ENCODE data around the gene UBXN6. TPM values are rescaled to one million over a fixed set of nuclear protein-coding genes. Genes with fewer than 3 reads are reported as not detected.

UBXN6 gene
- total and polyA plus RNA-seq, 2 of the 8 experiments (the other 6 are each of a cell fraction or from before 2014, with no cell fraction given): 28.0 to 43.8 TPM

DNA sequence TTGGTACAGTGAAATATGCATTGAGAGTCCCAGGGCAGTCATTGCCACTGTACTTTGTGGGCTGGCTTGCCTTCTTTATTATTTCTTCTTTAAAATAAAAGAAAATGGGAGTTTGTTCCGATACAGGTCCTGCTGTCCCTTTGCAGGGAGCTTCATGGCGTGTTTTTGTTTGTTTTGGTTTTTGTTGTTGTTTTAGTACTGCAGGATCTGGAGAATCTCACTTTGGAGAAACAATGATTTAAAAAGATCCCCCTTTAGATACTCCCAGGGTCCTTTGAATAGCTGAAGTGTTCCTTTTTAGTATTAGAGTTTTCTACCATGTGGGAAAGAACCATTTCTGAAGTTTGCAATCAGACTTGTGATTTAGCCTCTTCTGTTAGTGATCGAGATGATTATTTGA, 44.0 kb downstream of the UBXN6 start:
- Histone ChIP-seq H3K4me3 (ENCODE audit: extremely low read depth in 1 of 4, insufficient read depth in 2 of 4, low read depth in 3 of 4, low read length in 4 of 4) (no peak overlapping the region), H3K79me2 (ENCODE audit: control insufficient read depth in 1 of 2, insufficient read depth in 2 of 2, low read length in 2 of 2) (peaks cover 7 to 95% of the 10 kb centered on the region in 2 experiments; a peak in 3 of 4 replicates), H3K4me1 (replicated peaks in 1 of 4; ENCODE audit: control insufficient read depth in 3 of 4, insufficient read depth in 4 of 4, low read length in 3 of 4) (peaks cover 6 to 34% (median 16%) of the 10 kb centered on the region in 4 experiments; a peak in 6 of 7 replicates), H3K23me2 (ENCODE audit: low read depth, low read length) (no peaks in the 10 kb centered on the region), H3K9ac (replicated peaks in 1 of 4; ENCODE audit: extremely low read depth in 1 of 4, low read depth in 3 of 4, low read length in 3 of 4) (no peak overlapping the region), H3K79me1 (ENCODE audit: low read depth, low read length) (peaks cover 11% of the 10 kb centered on the region), H3K18ac (ENCODE audit: extremely low read depth, low read length) (no peak overlapping the region), H2BK5ac (ENCODE audit: low read depth, low read length) (peak overlapping the region; percentile 25; the same call in 1 of the 2 replicates), H3K4me2 (ENCODE audit: insufficient read depth in 1 of 2, low read depth in 2 of 2, low read length in 2 of 2) (no peak overlapping the region; a peak in 1 of 4 replicates), H3K27me3 (replicated peaks in 1 of 4; ENCODE audit: control insufficient read depth in 3 of 4, extremely low read depth in 1 of 4, insufficient read depth in 3 of 4, low read length in 3 of 4) (no peaks in the 10 kb centered on the region), H3K23ac (ENCODE audit: insufficient read length) (no peak overlapping the region), H2BK120ac (replicated peaks; ENCODE audit: low read depth, low read length) (no peak overlapping the region), H4K20me1 (replicated peaks in 1 of 2; ENCODE audit: control insufficient read depth in 1 of 2, insufficient read depth in 2 of 2, low read length in 2 of 2) (peaks cover 16 to 24% of the 10 kb centered on the region in 2 experiments), H4K8ac (ENCODE audit: extremely low read depth, insufficient read depth, low read length) (no peak overlapping the region), H2BK20ac (ENCODE audit: low read length) (no peak overlapping the region), H3K27ac (ENCODE audit: low read depth, low read length) (no peak overlapping the region; the same call in 1 of the 2 replicates), H3K56ac (replicated peaks; ENCODE audit: insufficient read length, low read depth, low read length) (no peak overlapping the region), H3K14ac (ENCODE audit: insufficient read length) (no peak overlapping the region), H3K4ac (replicated peaks; ENCODE audit: insufficient read length, low read depth, low read length) (no peak overlapping the region), H3K36me3 (ENCODE audit: control insufficient read depth in 2 of 4, insufficient read depth in 4 of 4, low read length in 3 of 4) (peaks cover 25 to 80% (median 40%) of the 10 kb centered on the region in 4 experiments), H4K91ac (replicated peaks; ENCODE audit: insufficient read length, low read length) (no peak overlapping the region), H3K9me3 (ENCODE audit: insufficient read depth in 2 of 2, low read depth in 1 of 2, low read length in 1 of 2) (no peaks in the 10 kb centered on the region), H2AK5ac (ENCODE audit: low read depth, low read length) (no peak overlapping the region), H2AFZ (ENCODE audit: low read length) (no peak overlapping the region), H2BK12ac (ENCODE audit: low read depth, low read length) (no peak overlapping the region), H2BK15ac (ENCODE audit: low read length) (0 out of 2 replicates have a peak overlapping the region, but pooled peaks have one; percentile 53), H4K5ac (ENCODE audit: insufficient read length, low read depth, low read length) (no peak overlapping the region)
- CTCF ChIA-PET (ENCODE audit: partially characterized antibody): interaction anchor here (0.9 to 3.7 kb wide), 3 partner anchors 12 to 44 kb away, joined by 3 to 22 read pairs (median 4); partner anchors contain the start of genes CHAF1A and SH3GL1
- FAIRE-seq (no peak), DNase-seq (ENCODE audit: low read depth in 1 of 2, low spot score in 2 of 2) (no peak)
- POLR2A ChIA-PET (ENCODE audit: partially characterized antibody): interaction anchor here (1.4 to 58.1 kb wide), 6 partner anchors 11 to 44 kb away, joined by 3 to 1590 read pairs (median 31); partner anchors contain the start of genes CHAF1A, SH3GL1 and UBXN6
- WGBS, 2 experiments (ENCODE audit: extremely low coverage in 1 of 2, insufficient coverage in 1 of 2, insufficient read length in 1 of 2, insufficient replicate concordance in 2 of 2, low coverage in 1 of 2, low lambda C conversion rate in 2 of 2, missing lambda C conversion rate in 1 of 2): 91% methylated on average over 3 of the region's 3 CpGs; no CpG with 5 or more reads in 1 of the 2 experiments
- TF ChIP-seq, protein P1, sequence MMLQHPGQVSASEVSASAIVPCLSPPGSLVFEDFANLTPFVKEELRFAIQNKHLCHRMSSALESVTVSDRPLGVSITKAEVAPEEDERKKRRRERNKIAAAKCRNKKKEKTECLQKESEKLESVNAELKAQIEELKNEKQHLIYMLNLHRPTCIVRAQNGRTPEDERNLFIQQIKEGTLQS (IDR thresholded peaks at IDR 0.05; ENCODE audit: insufficient read depth, low read depth, low read length): no peak
- TF ChIP-seq ZNF274 (IDR thresholded peaks at IDR 0.05; ENCODE audit: borderline replicate concordance, extremely low read depth, low read length) (no peak), SRF (IDR thresholded peaks at IDR 0.05; ENCODE audit: low read depth, low read length) (no peak), TCF12 (IDR thresholded peaks at IDR 0.05; ENCODE audit: low read depth, low read length) (no peak), GTF2F1 (IDR thresholded peaks at IDR 0.05; ENCODE audit: borderline replicate concordance, low read depth, low read length) (no peak), SIN3A (conservative IDR thresholded peaks at IDR 0.05 in 1 of 2, IDR thresholded peaks at IDR 0.05 in 1 of 2; ENCODE audit: low read depth in 1 of 2, low read length in 2 of 2) (no peak), SP4 (IDR thresholded peaks at IDR 0.05; ENCODE audit: low read length) (no peak), CBX5 (IDR thresholded peaks at IDR 0.05; ENCODE audit: low read depth, low read length) (no peak), BCL11A (IDR thresholded peaks at IDR 0.05; ENCODE audit: low read depth in 2 of 2, low read length in 2 of 2) (no peak), HDAC6 (IDR thresholded peaks at IDR 0.05; ENCODE audit: low read depth, low read length) (no peak), RXRA (IDR thresholded peaks at IDR 0.05; ENCODE audit: insufficient read depth, low read depth, low read length) (no peak), YY1 (IDR thresholded peaks at IDR 0.05; ENCODE audit: low read depth, low read length) (no peak), JUN (IDR thresholded peaks at IDR 0.05; ENCODE audit: low read depth, low read length) (no peak)
